CD4-positive, alpha-beta T cell treated with Interleukin-2 at 100 ng/mL for 4 hours (primary cell): Measurements from ENCODE around the gene CR1.
"Not testable (repeated sequence)": the region's sequence is repeated elsewhere in the genome, so short reads cannot be mapped to it uniquely, and the experiment has no call there.

Experiments used
- DNase-seq: peaks from one replicate; pipeline ENCODE4 v3.0.0-alpha.2; 2020; ENCODE audit warnings: low spot score

The CR1 gene

DNA sequence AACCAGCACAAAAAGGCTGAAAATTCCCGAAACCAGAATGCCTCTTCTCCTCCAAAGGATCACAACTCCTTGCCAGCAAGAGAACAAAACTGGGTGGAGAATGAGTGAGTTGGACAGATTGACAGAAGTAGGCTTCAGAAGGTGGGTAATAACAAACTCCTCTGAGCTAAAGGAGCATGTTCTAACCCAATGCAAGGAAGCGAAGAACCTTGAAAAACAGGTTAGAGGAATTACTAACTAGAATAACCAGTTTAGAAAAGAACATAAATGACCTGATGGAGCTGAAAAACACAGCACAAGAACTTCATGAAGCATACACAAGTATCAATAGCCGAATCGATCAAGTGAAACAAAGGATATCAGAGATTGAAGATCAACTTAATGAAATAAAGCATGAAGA is 93.5 kb downstream of the CR1 start:
- not testable (repeated sequence) for DNase-seq

DNA sequence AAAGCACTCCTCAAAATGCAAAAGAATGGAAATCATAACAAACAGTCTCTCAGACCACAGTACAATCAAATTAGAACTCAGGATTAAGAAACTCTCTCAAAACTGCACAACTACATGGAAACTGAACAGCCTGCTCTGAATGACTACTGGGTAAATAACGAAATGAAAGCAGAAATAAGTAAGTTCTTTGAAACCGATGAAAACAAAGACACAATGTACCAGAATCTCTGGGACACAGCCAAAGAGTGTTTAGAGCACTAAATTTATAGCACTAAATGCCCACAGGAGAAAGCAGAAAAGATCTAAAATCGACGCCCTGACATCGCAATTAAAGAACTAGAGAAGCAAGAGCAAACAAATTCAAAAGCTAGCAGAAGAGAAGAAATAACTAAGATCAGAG is 95.2 kb downstream of the CR1 start:
- DNase-seq, result not testable (repeated sequence)

DNA sequence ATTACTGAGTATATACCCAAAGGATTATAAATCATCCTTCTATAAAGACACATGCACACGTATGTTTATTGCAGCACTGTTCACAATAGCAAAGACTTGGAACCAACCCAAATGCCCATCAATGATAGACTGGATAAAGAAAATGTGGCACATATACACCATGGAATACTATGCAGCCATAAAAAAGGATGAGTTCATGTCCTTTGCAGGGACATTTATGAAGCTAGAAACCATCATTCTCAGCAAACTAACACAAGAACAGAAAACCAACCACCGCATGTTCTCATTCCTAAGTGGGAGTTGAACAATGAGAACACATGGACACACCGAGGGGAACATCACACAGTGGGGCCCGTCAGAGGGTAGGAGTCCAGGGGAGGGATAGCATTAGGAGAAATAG is 98.1 kb downstream of the CR1 start:
- not testable (repeated sequence) for DNase-seq

GRCh38 chr1:207603777-207604176 is 107.8 kb downstream of the CR1 start:
- DNase-seq, result no peak

DNA sequence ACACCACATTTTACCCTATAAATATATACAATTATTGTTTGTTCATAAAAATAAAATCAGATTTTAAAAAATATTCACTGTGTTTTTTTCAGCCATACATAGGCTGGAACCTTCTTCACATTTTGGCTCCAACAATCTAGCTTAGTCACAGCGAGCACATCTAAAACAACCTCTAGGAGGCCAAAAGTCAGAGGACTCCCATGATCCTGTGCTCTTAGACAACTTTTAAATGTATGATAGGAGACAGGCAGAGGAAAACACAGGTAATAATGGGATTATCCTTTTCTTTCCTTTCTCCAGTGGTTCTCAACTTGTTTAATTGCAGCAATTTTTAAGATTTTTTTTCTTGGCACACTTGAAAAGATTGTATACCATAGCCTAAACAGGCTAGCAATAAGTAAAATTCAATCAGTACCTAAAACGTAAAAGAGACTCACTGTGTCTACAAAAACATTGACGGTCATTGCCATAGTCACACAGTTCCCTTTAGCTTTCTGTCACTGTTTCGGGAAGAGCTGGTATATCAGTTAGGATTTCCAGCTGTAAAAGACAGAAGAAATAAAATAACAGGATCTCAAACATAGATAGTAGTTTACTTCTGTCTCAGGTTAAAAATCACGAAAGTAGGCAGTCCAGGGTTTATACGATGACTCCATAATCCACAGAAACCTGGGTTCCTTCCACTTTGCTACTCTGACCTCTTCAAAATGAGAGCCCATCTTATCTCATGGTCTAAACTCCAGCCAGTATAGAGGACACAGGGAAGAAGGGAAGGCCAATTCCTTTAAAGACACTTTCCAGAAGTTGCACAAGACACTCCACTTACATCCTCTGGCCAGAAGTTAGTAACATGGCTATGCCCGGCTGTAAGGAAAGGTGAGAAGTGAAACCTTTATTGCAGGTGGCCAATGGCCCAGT is 109.7 kb downstream of the CR1 start:
- DNase-seq, result no peak

- DNase-seq, result no peak
Observed at GRCh38 chr1:207606362-207606755, 110.4 kb downstream of the CR1 start.

DNA sequence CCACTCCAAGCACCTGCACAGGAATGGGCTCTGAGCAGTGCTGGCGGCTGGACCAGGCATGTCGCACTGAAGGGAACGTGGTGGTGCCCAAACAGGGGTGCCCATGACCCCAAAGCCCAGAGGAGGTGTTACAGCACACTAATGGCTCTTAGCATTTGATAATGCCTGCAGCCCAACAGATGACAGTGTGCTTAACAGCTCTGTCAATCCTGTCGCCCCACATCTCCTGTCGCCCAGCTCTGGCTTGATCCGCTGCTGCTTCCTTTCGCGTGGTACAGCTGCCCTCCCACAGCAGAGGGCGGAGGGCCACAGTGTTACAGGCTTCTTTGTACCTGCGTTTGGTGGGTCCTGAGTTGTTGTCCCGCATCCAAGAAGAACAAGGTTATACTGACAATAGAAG is 116.8 kb downstream of the CR1 start:
- DNase-seq, result no peak

DNA sequence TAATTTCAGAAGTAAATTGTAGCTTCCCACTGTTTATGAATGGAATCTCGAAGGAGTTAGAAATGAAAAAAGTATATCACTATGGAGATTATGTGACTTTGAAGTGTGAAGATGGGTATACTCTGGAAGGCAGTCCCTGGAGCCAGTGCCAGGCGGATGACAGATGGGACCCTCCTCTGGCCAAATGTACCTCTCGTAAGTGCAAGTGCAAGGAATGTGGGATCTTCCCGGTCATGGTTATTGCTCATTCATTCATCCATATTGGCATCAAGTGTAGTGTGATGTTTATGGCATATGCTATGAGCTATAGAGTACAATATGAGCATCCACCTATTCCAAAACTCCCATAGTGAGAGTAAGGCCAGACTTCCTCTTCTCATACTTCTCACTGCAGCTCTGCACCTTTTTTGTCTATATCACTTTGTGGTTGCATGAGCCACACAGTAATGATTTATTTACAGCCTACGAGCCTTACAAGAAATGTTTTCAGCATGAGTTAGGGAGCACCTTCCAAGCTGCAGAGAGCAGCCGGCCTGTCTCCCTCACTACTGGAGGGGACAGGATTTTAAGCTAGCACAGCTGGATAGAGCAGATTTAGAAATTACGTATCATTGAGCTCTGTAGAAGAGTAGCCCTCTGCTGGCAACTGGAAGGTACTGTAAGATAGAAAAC is 124.0 kb downstream of the CR1 start:
- peak; percentile 43 for DNase-seq

GRCh38 chr1:207620543-207620893 is 124.6 kb downstream of the CR1 start:
- DNase-seq, result no peak

GRCh38 chr1:207625504-207626071 is 129.6 kb downstream of the CR1 start:
- not testable (repeated sequence) for DNase-seq

DNA sequence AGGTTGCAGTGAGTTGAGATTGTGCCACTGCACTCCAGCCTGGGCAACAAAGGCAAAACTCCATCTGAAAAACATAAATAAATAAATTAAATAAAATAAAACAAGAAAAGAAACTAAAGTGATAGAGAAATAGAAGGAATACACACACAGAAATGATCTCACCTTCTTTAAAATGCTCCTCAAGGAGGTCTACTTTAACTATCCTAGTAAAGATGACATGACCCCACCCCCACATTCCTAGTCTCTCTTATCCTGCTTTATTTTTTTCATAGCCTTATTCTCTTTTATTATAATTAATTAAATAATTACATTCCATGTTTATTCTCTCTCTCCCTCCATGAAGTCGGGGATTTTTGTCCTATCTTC is 131.0 kb downstream of the CR1 start:
- no peak for DNase-seq

DNA sequence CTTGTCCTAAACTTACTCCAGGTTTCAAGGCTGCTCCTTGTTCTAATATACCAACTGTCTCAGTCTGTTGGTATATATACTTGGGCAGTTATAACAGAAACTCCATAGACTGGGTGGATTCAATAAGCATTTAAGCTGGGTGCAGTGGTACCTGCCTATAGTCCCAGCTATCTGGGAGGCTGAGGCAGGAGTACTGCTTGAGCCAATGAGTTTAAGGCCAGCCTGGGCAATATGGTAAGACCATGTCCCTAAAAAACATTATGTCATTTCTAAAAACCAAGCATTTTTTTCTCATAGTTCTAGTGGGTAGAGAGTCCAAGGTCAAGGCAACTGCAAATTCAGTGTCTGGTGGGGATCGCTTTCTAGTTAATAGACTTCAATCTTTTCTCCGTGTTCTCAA is 131.5 kb downstream of the CR1 start:
- DNase-seq, result no peak

GRCh38 chr1:207628776-207629175 is 132.8 kb downstream of the CR1 start:
- DNase-seq, result no peak

GRCh38 chr1:207631137-207631536 is 135.2 kb downstream of the CR1 start:
- DNase-seq, result no peak

DNA sequence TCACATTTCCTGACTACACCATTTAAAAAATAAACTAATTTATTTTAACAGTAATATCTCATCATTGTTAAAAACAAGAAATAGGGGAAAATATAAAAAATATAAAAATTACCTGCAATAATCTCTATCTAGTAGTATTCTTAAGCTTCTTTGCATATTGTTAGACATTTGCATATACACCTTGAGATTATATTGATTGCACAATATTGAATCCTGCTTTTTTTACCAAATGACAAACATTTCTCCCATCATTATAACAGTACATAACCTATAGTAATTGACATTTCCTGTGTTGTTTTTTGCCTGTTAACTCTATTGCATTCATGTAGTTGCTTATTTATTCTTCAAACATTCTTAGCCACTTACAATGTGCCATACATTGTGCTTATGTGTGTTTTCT is 137.3 kb downstream of the CR1 start:
- no peak for DNase-seq

- not testable (repeated sequence) for DNase-seq
Observed at GRCh38 chr1:207633699-207634289, 137.8 kb downstream of the CR1 start.

- DNase-seq, result not testable (repeated sequence)
Observed at GRCh38 chr1:207634293-207634692, 138.3 kb downstream of the CR1 start.

DNA sequence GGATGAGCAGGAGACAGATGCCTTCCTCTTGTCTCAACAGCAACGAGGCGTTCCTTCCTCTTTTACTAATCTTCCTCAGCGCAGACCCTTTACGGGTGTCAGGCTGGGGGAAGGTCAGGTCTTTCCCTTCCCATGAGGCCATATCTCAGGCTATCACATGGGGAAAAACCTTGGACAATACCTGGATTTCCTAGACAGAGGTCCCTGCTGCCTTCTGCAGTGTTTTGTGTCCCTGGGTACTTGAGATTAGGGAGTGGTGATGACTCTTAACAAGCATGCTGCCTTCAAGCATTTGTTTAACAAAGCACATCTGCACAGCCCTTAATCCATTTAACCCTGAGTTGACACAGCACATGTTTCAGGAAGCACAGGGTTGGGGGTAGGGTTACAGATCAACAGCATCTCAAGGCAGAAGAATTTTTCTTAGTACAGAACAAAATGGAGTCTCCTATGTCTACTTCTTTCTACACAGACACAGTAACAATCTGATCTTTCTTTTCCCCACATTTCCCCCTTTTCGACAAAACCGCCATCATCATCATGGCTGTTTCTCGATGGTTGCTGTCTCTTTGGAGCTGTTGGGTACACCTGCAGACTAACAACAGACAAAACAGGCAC is 139.7 kb downstream of the CR1 start:
- DNase-seq, result not testable (repeated sequence)

GRCh38 chr1:207638487-207639145 is 142.7 kb downstream of the CR1 start:
- DNase-seq, result not testable (repeated sequence)

DNA sequence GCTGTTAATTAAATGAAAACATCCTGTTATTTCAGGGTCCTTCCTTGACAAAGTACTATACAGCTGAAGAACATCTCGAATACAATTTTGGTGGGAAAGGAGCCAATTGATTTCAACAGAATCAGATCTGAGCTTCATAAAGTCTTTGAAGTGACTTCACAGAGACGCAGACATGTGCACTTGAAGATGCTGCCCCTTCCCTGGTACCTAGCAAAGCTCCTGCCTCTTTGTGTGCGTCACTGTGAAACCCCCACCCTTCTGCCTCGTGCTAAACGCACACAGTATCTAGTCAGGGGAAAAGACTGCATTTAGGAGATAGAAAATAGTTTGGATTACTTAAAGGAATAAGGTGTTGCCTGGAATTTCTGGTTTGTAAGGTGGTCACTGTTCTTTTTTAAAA is 143.4 kb downstream of the CR1 start:
- DNase-seq, result not testable (repeated sequence)

- DNase-seq, result no peak
Observed at GRCh38 chr1:207644166-207644851, 148.4 kb downstream of the CR1 start.
